Stimulated activated CD4-positive, alpha-beta T cell treated with anti-CD3 and anti-CD28 coated beads, Interleukin-4, amount 100 ng/mL, for 48 hours (primary cell): ENCODE results near the gene PTGIR.
"Not testable (repeated sequence)": the region's sequence is repeated elsewhere in the genome, so short reads cannot be mapped to it uniquely, and the experiment has no call there.

Source experiments
- DNase-seq, 2 donors: peaks; one replicate each; pipeline ENCODE4 v3.0.0-alpha.2; 2020; ENCODE audit warnings: low read depth in 2 of 2

PTGIR gene

DNA sequence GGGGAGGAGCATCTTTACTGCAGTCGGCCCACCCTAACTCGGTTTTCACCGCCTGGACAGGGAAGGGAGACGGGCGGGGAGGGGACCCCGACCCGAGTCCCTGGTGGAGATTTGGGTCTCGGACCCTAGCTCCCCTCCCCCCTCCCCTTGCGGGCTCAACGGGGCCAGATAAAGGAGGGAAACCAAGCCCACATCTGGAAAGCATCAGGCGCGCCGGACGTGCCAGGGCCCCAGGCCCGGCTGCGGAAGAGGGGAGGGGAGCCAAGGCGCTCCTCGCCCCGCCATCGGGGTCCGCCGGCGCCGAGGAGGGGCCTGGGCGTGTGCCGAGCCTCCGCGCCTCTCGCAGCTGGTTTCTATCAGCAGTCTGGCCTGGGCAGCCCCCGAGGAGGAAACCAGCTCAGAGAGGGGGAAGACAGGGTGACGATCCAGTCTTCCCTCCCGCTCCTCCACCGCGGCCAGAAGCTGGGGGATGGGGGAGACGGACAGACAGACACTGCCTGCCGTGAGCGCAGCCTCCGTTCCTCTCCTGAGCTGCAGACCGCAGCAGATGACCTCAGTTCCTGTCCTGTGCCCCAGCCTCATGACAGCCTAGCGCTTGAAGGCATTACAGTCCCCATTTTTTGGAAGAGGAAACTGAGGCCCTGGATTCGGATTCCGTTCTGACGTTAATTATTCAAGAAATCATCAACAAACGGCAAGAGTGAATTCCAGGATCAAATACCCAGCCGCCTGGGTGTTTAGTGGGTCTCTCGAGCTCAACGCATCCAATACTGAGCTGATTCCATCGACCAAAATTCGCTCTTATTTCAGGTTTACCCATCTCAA lies 14.7 kb upstream of the PTGIR start:
- DNase-seq: no peak

- DNase-seq: no peak
These were observed 12.3 kb upstream of the PTGIR start for GRCh38 chr19:46637224-46637623.

DNA sequence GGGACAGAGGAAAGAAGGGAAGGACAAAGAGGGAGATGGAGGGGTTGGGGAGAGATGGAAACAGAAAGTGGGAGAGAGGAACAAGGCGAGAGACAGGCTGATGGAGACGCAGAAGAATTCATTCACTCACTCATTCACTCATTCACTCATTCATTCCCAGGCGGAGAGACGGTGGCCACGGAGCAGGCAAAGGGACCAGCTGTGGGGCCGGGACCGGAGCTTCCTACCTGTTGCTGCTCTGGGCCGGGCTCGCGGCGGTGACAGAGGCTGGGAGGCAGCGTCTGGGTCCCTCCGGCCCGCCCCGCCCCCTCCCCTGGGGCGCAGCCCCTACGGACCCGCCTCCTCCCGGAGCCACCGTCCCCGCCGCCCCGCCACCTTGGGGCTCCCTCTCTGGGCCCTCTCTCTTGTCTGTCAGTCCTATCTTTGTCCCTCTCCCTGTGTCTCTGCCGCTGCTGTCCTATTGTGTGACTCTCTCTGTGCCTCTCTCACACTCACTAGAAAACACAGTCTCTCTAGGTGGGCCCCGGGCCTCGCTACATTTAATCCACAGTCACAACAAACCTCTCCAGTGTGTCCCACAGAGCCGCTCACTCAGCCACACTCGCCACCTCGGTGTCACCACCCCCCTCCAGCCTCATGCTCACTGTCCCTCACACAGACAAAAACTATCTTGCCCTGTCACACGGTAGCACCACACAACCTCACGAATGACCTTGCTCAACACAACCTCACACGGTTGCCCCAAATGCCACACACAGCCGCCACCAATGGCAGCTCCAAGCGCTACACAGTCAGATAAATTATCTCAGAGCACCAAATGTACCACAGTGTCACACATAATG lies 11.3 kb upstream of the PTGIR start, which contains the start of gene GNG8:
Gene GNG8, minus strand, starts transcription at position 283 of the 842 bp plus-strand sequence. CDS start 1,520 bp downstream, outside the sequence.
- no peak for DNase-seq

- DNase-seq: no peak
These were observed 9.8 kb upstream of the PTGIR start for GRCh38 chr19:46634656-46635218.

DNA sequence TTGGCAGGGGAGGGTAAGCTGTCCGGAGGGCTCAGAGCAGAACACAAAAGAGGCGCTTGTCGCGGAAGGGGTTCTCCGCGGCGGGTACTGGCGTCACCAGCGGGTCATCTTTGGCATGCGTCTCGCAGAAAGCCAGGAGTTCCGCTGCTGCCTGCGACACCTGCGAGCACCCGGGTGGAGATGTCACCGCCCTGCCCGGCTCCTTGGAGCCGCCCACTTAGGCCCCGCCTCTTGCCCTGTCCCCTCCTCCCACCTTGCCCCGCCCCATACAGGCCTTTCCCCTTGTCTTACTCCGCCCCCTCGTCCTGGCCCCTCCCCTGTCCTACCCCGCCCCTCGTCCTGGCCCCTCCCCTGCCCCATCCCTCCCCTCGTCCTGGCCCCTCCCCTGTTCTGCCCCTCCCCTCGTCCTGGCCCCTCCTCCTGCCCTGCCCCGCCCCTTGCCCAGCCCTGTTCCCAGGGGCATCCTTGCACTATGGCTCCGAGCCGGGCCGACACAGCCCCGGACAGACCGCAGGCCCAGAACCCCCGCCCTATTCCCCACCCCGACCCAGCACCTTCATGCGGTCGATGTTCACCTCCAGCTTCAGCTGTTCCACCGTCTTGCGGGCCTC lies 9.3 kb upstream of the PTGIR start:
- DNase-seq: peak; percentile 94 to 99

- DNase-seq: no peak
These were observed 8.2 kb upstream of the PTGIR start for GRCh38 chr19:46633130-46633529.

DNA sequence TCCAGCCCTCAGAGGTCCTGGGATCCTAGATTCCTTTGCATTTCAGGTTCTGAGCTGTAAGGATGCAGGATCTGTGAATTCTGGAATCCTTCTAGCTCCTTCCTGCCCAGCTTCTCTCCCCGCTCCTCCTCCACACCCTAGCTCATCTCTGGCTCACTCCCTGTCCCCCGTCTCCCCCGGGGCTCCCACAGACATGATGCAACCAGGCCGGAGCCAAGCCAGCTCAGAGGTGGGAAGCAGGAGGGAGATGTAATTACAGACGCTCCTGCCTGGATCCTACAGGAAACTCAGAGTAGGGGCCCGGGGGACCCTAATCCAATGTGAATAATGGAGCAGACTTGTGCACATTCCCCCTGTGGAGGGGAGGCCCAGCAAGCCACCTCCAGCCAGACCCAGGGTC lies 6.6 kb upstream of the PTGIR start:
- no peak for DNase-seq

GRCh38 chr19:46630586-46631205 lies 5.8 kb upstream of the PTGIR start:
- DNase-seq: no peak

- DNase-seq: no peak
These were observed 4.7 kb upstream of the PTGIR start for GRCh38 chr19:46629546-46630025.

- DNase-seq: not testable (repeated sequence)
These were observed 4.1 kb upstream of the PTGIR start for GRCh38 chr19:46628970-46629369.

GRCh38 chr19:46626446-46626845 lies 1.6 kb upstream of the PTGIR start:
- no peak for DNase-seq

DNA sequence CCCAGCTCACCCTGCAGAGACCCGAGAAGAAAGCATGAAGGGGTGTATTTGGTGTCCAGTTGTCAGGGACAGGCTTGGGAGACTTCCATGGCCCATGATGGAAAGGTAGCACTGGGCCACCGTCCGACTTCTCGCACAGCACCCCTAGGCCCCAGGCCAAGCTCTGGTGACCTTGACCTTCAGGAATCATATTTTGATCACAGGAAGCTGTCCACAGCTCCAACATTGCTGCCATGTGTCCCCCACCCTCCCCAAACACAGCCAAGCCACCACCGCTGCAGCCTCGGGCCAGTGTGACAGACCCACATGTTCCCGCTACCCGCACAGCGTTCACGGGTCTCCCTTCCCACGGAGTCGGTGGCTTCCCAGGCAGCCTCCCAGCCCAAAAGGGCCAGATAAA lies 842 bp upstream of the PTGIR start:
- DNase-seq: no peak

GRCh38 chr19:46623915-46624502 lies 880 bp downstream of the PTGIR start:
- no peak for DNase-seq

DNA sequence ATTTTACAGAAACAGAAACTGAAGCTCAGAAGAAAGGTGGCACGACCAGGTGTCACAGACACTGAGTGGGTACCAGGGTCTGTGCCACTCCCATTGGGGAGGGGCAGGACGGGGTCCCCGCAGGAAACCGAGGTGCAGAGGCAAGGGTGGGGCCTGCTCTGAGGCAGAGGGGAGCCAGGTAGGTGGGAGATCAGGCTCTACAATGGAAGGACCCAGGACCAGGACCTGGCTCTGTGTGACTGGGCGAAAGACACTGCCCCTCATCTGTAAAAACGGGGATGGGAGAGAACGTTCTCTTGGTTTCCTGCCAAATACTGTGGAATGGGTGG lies 2.8 kb downstream of the PTGIR start:
- DNase-seq: no peak

DNA sequence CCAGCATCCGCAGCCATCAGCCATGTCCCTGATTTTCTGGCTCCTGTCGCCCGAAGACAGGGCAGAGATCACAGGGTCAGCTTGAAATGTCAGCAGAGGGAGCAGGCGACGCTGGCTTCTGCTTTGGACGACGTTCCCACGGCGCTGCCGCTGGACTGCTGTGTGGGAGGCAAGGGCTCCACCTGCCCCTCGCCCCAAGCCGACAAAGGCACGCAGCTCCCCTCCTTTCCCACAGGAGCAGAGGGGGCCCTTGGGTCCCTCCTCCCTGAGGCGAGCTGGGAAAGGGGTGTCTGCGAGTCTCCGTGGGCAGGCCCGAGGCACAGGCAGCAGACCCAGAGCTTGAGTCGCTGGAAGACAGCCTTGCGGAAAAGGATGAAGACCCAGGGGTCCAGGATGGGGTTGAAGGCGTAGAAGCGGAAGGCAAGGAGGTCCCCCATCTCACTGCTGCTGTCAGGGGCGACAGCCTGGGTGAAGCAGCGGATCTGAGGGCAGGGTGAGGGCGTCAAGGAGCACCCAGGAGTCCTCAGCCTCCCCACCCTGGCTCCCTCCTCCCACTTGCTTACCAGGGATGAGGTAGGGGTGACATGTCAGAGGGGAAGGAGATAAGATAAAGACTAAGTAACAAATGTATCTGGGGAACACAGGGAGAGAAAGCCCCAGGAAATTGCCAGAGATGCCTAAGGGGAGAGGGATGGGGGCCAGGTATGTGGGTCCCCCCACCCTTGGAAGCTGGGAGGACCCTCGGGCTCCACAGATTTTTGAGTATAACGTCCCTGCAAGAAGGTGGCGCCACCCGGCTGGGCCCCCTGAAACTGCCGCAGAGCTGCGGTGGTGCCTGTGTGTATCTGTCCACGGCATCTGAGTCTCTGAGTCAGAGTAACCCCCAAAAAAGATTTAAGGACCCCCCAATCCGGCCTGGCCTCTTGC lies 3.4 kb downstream of the PTGIR start:
- DNase-seq: no peak

GRCh38 chr19:46620716-46621115 lies 4.2 kb downstream of the PTGIR start:
- DNase-seq: no peak

GRCh38 chr19:46620267-46620666 lies 4.6 kb downstream of the PTGIR start:
- no peak for DNase-seq

- no peak for DNase-seq
These were observed 6.1 kb downstream of the PTGIR start for GRCh38 chr19:46618670-46619231.

DNA sequence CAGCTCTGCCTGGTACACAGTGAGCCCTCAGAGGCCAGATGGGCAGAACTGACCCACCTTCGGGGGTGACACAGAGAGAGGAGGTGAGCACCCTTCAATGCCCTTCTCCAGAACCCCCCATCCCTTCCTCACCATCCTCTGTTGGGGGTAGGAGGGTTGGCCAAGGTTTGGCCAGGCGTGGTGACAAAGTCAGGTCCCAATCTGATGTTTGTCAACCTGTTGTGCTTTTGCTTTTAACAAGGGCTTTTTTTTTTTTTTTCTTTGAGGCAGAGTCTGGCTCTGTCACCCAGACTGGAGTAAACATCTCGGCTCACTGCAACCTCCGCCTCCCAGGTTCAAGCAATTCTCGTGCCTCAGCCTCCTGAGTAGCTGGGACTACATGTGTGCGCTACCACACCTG lies 7.3 kb downstream of the PTGIR start:
- DNase-seq: no peak
